Endodermal cell (in vitro differentiated cells): Measurements from ENCODE around the gene TMEM185B. TPM values are rescaled to one million over a fixed set of nuclear protein-coding genes. Genes with fewer than 3 reads are reported as not detected.

ENCODE experiments used
- DNase-seq: peaks from one replicate; pipeline ENCODE4 v3.0.0-alpha.2; 2017
- H3K27ac ChIP-seq: 2 replicates; pipeline ENCODE4 v1.5.1; 2013; ENCODE audit warnings: mild to moderate bottlenecking, low read depth, low read length, moderate library complexity
- H3K27me3 ChIP-seq: 2 replicates; pipeline ENCODE4 v1.6.1; 2013; ENCODE audit warnings: mild to moderate bottlenecking, low read length, moderate library complexity; ENCODE audit not compliant: insufficient read depth, control insufficient read depth, poor library complexity, severe bottlenecking
- H3K36me3 ChIP-seq: 2 replicates; pipeline ENCODE4 v1.7.0; 2013; ENCODE audit warnings: mild to moderate bottlenecking, low read length, moderate library complexity; ENCODE audit not compliant: control insufficient read depth, insufficient read depth
- H3K4me1 ChIP-seq: one replicate; pipeline ENCODE4 v1.7.0; 2013; ENCODE audit warnings: low read length; ENCODE audit not compliant: control insufficient read depth, insufficient read depth
- H3K4me3 ChIP-seq: 2 replicates; pipeline ENCODE4 v1.5.1; 2013; ENCODE audit warnings: mild to moderate bottlenecking, low read length, moderate library complexity
- H3K9ac ChIP-seq: 2 replicates; pipeline ENCODE4 v1.6.1; 2013; ENCODE audit warnings: mild to moderate bottlenecking, low read length, moderate library complexity; ENCODE audit not compliant: poor library complexity, severe bottlenecking; ENCODE audit errors: extremely low read depth
- H3K9me3 ChIP-seq: 2 replicates; pipeline ENCODE4 v1.6.1; 2013; ENCODE audit warnings: mild to moderate bottlenecking, low read length, moderate library complexity; ENCODE audit not compliant: control insufficient read depth
- H3K27ac Mint-ChIP-seq: 2 replicates; pipeline ENCODE4 v1.8.0; 2020; ENCODE audit warnings: mixed read lengths
- H3K27me3 Mint-ChIP-seq: 2 replicates; pipeline ENCODE4 v1.8.0; 2021; ENCODE audit warnings: mild to moderate bottlenecking, mixed read lengths; ENCODE audit not compliant: insufficient read depth
- H3K36me3 Mint-ChIP-seq: 2 replicates; pipeline ENCODE4 v1.8.0; 2020; ENCODE audit warnings: low read depth, mixed read lengths
- H3K4me1 Mint-ChIP-seq: 2 replicates; pipeline ENCODE4 v1.8.0; 2020; ENCODE audit warnings: mixed read lengths
- H3K4me3 Mint-ChIP-seq: 2 replicates; pipeline ENCODE4 v1.8.0; 2020; ENCODE audit warnings: mild to moderate bottlenecking, moderate library complexity, mixed read lengths
- H3K9me3 Mint-ChIP-seq: 2 replicates; pipeline ENCODE4 v1.8.0; 2020; ENCODE audit warnings: mild to moderate bottlenecking, mixed read lengths
- CTCF ChIP-seq: fragments of 200-600 bp; sonication (generic); conservative IDR thresholded peaks from 2 replicates; pipeline ENCODE4 v1.5.0; 2021; ENCODE audit warnings: antibody characterized with exemption, mild to moderate bottlenecking
- WGBS, 2 experiments: methylation state at CpG; one replicate each; pipeline versions ENCODE4 v1.1.5 to v1.1.7; 2013; ENCODE audit warnings: missing lambda C conversion rate in 2 of 2, mixed read lengths in 1 of 2; ENCODE audit not compliant: insufficient coverage in 1 of 2, insufficient read length in 1 of 2; 5-methylcytosine and 5-hydroxymethylcytosine counted together
- long read RNA-seq, 4 experiments: library from polyadenylated mRNA in 2 of 4; library from RNA in 1 of 4; library from capped mRNA in 1 of 4; stranded (forward) in 3 of 4; unstranded in 1 of 4; transcript quantifications; one replicate each; pipeline ENCODE4 v2.0.0, GENCODE V29; 2020 to 2021; ENCODE audit warnings: inconsistent platforms in 1 of 4
- polyA plus RNA-seq, 2 experiments: library from polyadenylated mRNA; stranded (reverse); fragments of 50-300 nt; gene quantifications; one replicate each; pipeline ENCODE4 v1.2.3, GENCODE V29; 2013
- total RNA-seq, 2 donors: library from RNA; stranded (reverse); fragmentation: NEBNext Ultra II Directional in 1 of 2; extraction: Animal tissue kit (Norgen Biotek cat#: 25700) in 1 of 2; gene quantifications; 2 replicates in 1 of 2; 3 replicates in 1 of 2; pipeline ENCODE4 v1.2.1, GENCODE V29; 2021

TMEM185B gene
- 10 to 100 TPM; 19.5 to 22.9 TPM for total RNA-seq
- 19.9 TPM for polyA plus RNA-seq (2013, experiment 1 of 2)
- polyA plus RNA-seq (2013, experiment 2 of 2): 17.1 TPM
- long read RNA-seq, experiment 1, transcript TMEM185B-201 (1 exons, 2,131 nt): major isoform, 9 of 9 reads
- long read RNA-seq, experiment 1, partial matches to known transcripts: 0 of 9 reads
- long read RNA-seq, experiment 1, other reads (novel, unspliced or antisense): 0 of 9 reads
- long read RNA-seq, experiment 2, transcript TMEM185B-201 (1 exons, 2,131 nt): major isoform, 37 of 37 reads
- long read RNA-seq, experiment 2, partial matches to known transcripts: 0 of 37 reads
- long read RNA-seq, experiment 2, other reads (novel, unspliced or antisense): 0 of 37 reads
- long read RNA-seq, experiment 3, transcript TMEM185B-201 (1 exons, 2,131 nt): major isoform, 9 of 9 reads
- long read RNA-seq, experiment 3, partial matches to known transcripts: 0 of 9 reads
- long read RNA-seq, experiment 3, other reads (novel, unspliced or antisense): 0 of 9 reads
- long read RNA-seq, experiment 4, partial matches to known transcripts: 0 of 1 reads
- long read RNA-seq, experiment 4, other reads (novel, unspliced or antisense): 0 of 1 reads

GRCh38 chr2:120223034-120223912 is at the start of gene TMEM185B:
Gene TMEM185B, minus strand, starts transcription at chr2:120223400. Its CDS starts 424 bp downstream, at chr2:120222976.
- Histone ChIP-seq H3K36me3 (peaks cover 13% of the 10 kb centered on the region), H3K27ac (no peak within 1 kb of the TSS), H3K4me3 (peak within 1 kb of the TSS; percentile 76), H3K27me3 (peaks cover 17% of the 10 kb centered on the region), H3K9ac (peak within 1 kb of the TSS; percentile 47), H3K9me3 (peaks cover 7% of the 10 kb centered on the region), H3K4me1 (peaks cover 11% of the 10 kb centered on the region)
- 5 to 8% methylated on average over 13 to 108 of the region's 108 CpGs for WGBS, 2 experiments
- Mint-ChIP-seq H3K36me3 (peaks cover 25% of the 10 kb centered on the region), H3K27ac (peak within 1 kb of the TSS; percentile 52), H3K4me1 (peaks cover 36% of the 10 kb centered on the region), H3K9me3 (peaks cover 6% of the 10 kb centered on the region), H3K4me3 (peak within 1 kb of the TSS; percentile 67), H3K27me3 (peaks cover 32% of the 10 kb centered on the region)
- peak; percentile 70 for TF ChIP-seq CTCF
- DNase-seq: peak; percentile 95

GRCh38 chr2:120271711-120272379 is 48.6 kb upstream of the TMEM185B start:
- no peak overlapping the region for H3K27ac ChIP-seq

More at GRCh38 chr2:120271711-120272379, 48.6 kb upstream of the TMEM185B start:
- Mint-ChIP-seq H3K36me3 (peaks cover 22% of the 10 kb centered on the region), H3K27me3 (no peaks in the 10 kb centered on the region), H3K4me3 (no peak overlapping the region), H3K4me1 (no peaks in the 10 kb centered on the region), H3K9me3 (peaks cover 25% of the 10 kb centered on the region), H3K27ac (no peak overlapping the region)
- H3K4me3 ChIP-seq: no peak overlapping the region
- no peak for TF ChIP-seq CTCF
- peaks cover 28% of the 10 kb centered on the region for H3K9me3 ChIP-seq
- no peaks in the 10 kb centered on the region for H3K4me1 ChIP-seq
- no peak for DNase-seq
- H3K27me3 ChIP-seq: no peaks in the 10 kb centered on the region
- no peak overlapping the region for H3K9ac ChIP-seq
- WGBS, 2 experiments: 90% methylated on average over 1 of the region's 1 CpG
- H3K36me3 ChIP-seq: no peaks in the 10 kb centered on the region
